ENCODE data around the gene CD46.

Gene CD46

DNA sequence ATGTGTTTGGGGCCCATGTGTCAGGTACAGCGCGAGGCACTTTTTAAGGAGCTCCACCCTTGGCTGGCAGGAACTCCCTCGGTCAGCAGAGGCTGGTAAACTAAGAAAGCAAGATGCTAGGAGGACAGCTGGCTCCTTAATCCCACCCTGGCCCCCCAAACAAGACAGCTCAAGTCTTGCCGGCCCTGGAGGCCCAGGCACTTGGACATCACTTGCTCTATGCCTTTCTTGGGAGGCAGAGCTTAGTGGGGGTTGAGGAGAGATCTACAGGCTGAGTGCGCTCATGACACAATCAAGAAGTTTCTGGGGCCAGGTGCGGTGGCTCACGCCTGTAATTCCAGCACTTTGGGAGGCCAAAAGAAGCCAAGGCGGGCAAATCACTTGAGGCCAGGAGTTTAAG lies 80.9 kb downstream of the CD46 start:
- no peak overlapping the region for H3K9ac ChIP-seq (ENCODE audit: low read depth, low read length)
- H3K9me3 ChIP-seq (ENCODE audit: insufficient read depth, low read length, severe bottlenecking), result no peaks in the 10 kb centered on the region
- peaks cover 100% of the 10 kb centered on the region for H3K79me2 ChIP-seq (ENCODE audit: insufficient read depth, low read length)
- peaks cover 25% of the 10 kb centered on the region for H3K4me1 ChIP-seq (ENCODE audit: insufficient read depth, low read length)
- H4K20me1 ChIP-seq (ENCODE audit: insufficient read depth, low read length), result peaks cover 98% of the 10 kb centered on the region
- DNase-seq (no peak), ATAC-seq (ENCODE audit: insufficient read depth, low read depth) (no peak)
- peaks cover 66% of the 10 kb centered on the region for H3K36me3 ChIP-seq (ENCODE audit: insufficient read depth, low read length)
- H2AFZ ChIP-seq (ENCODE audit: low read depth, low read length), result no peak overlapping the region
- H3K4me3 ChIP-seq (ENCODE audit: low read depth in 1 of 2, low read length in 2 of 2), result no peak overlapping the region
- no peaks in the 10 kb centered on the region for H3K27me3 ChIP-seq (ENCODE audit: insufficient read depth, low read length, poor library complexity)
- peak overlapping the region; percentile 23; the same call in 1 of the 2 replicates for H3K27ac ChIP-seq (ENCODE audit: low read length)
- no peak overlapping the region for H3K4me2 ChIP-seq (ENCODE audit: insufficient read depth, low read length)
- TF ChIP-seq EZH2 (IDR thresholded peaks at IDR 0.05; ENCODE audit: borderline replicate concordance, low read depth, low read length, severe bottlenecking), result no peak
- TF ChIP-seq, protein P1, sequence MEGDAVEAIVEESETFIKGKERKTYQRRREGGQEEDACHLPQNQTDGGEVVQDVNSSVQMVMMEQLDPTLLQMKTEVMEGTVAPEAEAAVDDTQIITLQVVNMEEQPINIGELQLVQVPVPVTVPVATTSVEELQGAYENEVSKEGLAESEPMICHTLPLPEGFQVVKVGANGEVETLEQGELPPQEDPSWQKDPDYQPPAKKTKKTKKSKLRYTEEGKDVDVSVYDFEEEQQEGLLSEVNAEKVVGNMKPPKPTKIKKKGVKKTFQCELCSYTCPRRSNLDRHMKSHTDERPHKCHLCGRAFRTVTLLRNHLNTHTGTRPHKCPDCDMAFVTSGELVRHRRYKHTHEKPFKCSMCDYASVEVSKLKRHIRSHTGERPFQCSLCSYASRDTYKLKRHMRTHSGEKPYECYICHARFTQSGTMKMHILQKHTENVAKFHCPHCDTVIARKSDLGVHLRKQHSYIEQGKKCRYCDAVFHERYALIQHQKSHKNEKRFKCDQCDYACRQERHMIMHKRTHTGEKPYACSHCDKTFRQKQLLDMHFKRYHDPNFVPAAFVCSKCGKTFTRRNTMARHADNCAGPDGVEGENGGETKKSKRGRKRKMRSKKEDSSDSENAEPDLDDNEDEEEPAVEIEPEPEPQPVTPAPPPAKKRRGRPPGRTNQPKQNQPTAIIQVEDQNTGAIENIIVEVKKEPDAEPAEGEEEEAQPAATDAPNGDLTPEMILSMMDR (IDR thresholded peaks at IDR 0.05; ENCODE audit: borderline replicate concordance, extremely low read depth, low read length, poor library complexity, severe bottlenecking), result no peak

DNA sequence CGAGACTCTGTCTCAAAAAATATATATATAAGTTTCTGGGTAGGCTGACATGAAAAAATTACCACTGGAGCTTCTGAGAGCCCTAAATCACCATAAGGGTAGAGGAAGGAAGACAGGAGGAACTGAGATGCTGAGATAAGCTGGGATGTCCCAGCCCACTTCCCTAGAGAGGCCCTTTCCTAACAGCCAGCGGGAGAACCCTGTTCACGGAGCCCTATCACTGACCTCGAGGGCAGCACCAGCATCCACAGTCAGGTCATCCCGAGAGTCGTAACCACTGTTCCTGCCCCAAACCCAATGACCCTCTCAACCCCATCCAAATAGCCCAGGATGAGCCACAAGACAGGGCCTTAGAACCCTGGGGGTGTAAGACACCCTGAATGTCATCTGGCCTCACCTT lies 81.5 kb downstream of the CD46 start:
- Histone ChIP-seq H3K79me2 (ENCODE audit: insufficient read depth, low read length) (peaks cover 100% of the 10 kb centered on the region), H3K4me2 (ENCODE audit: insufficient read depth, low read length) (no peak overlapping the region), H3K27me3 (ENCODE audit: insufficient read depth, low read length, poor library complexity) (no peaks in the 10 kb centered on the region), H3K9me3 (ENCODE audit: insufficient read depth, low read length, severe bottlenecking) (no peaks in the 10 kb centered on the region), H3K4me3 (ENCODE audit: low read depth in 1 of 2, low read length in 2 of 2) (no peak overlapping the region), H4K20me1 (ENCODE audit: insufficient read depth, low read length) (peaks cover 98% of the 10 kb centered on the region), H3K9ac (ENCODE audit: low read depth, low read length) (no peak overlapping the region), H2AFZ (ENCODE audit: low read depth, low read length) (no peak overlapping the region), H3K36me3 (ENCODE audit: insufficient read depth, low read length) (peaks cover 66% of the 10 kb centered on the region), H3K27ac (ENCODE audit: low read length) (peak overlapping the region; percentile 35), H3K4me1 (ENCODE audit: insufficient read depth, low read length) (peaks cover 25% of the 10 kb centered on the region)
- DNase-seq (no peak), ATAC-seq (ENCODE audit: insufficient read depth, low read depth) (no peak)
- TF ChIP-seq EZH2 (IDR thresholded peaks at IDR 0.05; ENCODE audit: borderline replicate concordance, low read depth, low read length, severe bottlenecking), result no peak
- TF ChIP-seq, protein P1 (IDR thresholded peaks at IDR 0.05; ENCODE audit: borderline replicate concordance, extremely low read depth, low read length, poor library complexity, severe bottlenecking), result no peak

DNA sequence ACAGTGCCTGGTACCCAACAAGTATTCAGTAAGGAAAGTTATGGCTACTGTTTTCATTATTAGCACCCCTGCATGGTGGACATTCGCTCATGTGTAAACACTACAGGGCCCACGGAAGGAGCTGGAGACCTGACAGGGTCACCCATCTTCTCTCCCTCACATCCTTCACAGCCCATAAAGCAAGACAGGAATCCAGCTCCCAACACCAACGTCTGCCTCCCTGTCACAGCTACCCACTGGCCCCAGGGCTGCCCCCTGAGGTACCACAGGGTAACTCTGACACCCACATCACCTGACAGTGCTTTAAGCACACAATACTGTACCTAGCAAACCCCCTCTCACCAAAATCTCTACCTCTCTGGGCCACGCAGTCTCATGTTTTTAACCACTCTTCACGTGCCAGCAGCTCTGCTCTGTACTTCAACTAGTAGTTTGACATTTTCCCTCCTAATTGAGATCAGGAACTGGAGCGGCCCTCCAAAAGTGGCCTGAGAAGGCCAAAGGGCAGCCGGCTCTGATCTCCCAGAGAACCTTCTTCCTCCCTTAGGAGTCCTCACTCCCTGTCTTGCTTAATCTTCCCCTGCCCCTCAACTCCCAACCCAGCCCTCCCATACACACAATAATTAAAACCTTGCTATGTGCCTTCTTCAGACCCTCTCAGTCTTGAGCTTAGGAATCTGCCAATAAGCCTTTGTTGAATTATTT lies 82.3 kb downstream of the CD46 start:
- H3K9me3 ChIP-seq (ENCODE audit: insufficient read depth, low read length, severe bottlenecking), result no peaks in the 10 kb centered on the region
- peaks cover 25% of the 10 kb centered on the region for H3K4me1 ChIP-seq (ENCODE audit: insufficient read depth, low read length)
- no peak overlapping the region for H3K9ac ChIP-seq (ENCODE audit: low read depth, low read length)
- H2AFZ ChIP-seq (ENCODE audit: low read depth, low read length), result no peak overlapping the region
- peaks cover 70% of the 10 kb centered on the region for H3K36me3 ChIP-seq (ENCODE audit: insufficient read depth, low read length)
- H3K4me3 ChIP-seq (ENCODE audit: low read depth in 1 of 2, low read length in 2 of 2), result no peak overlapping the region
- DNase-seq, result no peak
- peak overlapping the region; percentile 18; the same call in 1 of the 2 replicates for H3K27ac ChIP-seq (ENCODE audit: low read length)
- H3K4me2 ChIP-seq (ENCODE audit: insufficient read depth, low read length), result no peak overlapping the region
- TF ChIP-seq EZH2 (IDR thresholded peaks at IDR 0.05; ENCODE audit: borderline replicate concordance, low read depth, low read length, severe bottlenecking), result no peak
- TF ChIP-seq, protein P1 (IDR thresholded peaks at IDR 0.05; ENCODE audit: borderline replicate concordance, extremely low read depth, low read length, poor library complexity, severe bottlenecking), result no peak
- H3K79me2 ChIP-seq (ENCODE audit: insufficient read depth, low read length), result peaks cover 100% of the 10 kb centered on the region
- no peak for ATAC-seq (ENCODE audit: insufficient read depth, low read depth)
- peaks cover 99% of the 10 kb centered on the region for H4K20me1 ChIP-seq (ENCODE audit: insufficient read depth, low read length)
- no peaks in the 10 kb centered on the region for H3K27me3 ChIP-seq (ENCODE audit: insufficient read depth, low read length, poor library complexity)
